H1 (cell line): Measurements from ENCODE around the gene C11orf54. TPM values are rescaled to one million over a fixed set of nuclear protein-coding genes. Genes with fewer than 3 reads are reported as not detected.

Experiments
- CTCF ChIA-PET: fragments of 300-600 bp; sonication (Branson Sonifier 250); formaldehyde crosslinking; loops from one replicate; lab custom pipeline; 2021; ENCODE audit not compliant: partially characterized antibody; lab: Charles Lee
- POLR2A ChIA-PET: fragments of 300-600 bp; sonication (Branson Sonifier 250); formaldehyde crosslinking; loops from one replicate; lab custom pipeline; 2021; ENCODE audit warnings: inconsistent platforms; ENCODE audit not compliant: partially characterized antibody; lab: Charles Lee
- DNase-seq, 2 experiments: peaks; one replicate each; pipeline versions ENCODE4 v3.0.0 to v3.0.0-alpha.2; 2010 to 2022; ENCODE audit warnings: low spot score in 2 of 2, low read depth in 1 of 2, mixed read lengths in 1 of 2
- FAIRE-seq: peaks from 2 replicates; lab custom pipeline; 2011; peaks lifted over from hg19 to GRCh38; lab: Jason Lieb, UNC
- H2AFZ ChIP-seq: 2 replicates; pipeline ENCODE4 v1.8.1; 2012; ENCODE audit warnings: low read length, inconsistent platforms
- H2AK5ac ChIP-seq: 2 replicates; pipeline ENCODE4 v1.6.1; 2013; ENCODE audit warnings: low read depth, low read length
- H2BK120ac ChIP-seq: replicated peaks from 2 replicates; pipeline ENCODE3; 2013; ENCODE audit warnings: low read depth, low read length, inconsistent platforms
- H2BK12ac ChIP-seq: 2 replicates; pipeline ENCODE4 v1.6.1; 2013; ENCODE audit warnings: low read depth, low read length
- H2BK15ac ChIP-seq: 2 replicates; pipeline ENCODE4 v1.6.1; 2013; ENCODE audit warnings: low read length
- H2BK20ac ChIP-seq: 2 replicates; pipeline ENCODE4 v1.6.1; 2013; ENCODE audit warnings: low read length
- H2BK5ac ChIP-seq: 2 replicates; pipeline ENCODE4 v1.6.1; 2013; ENCODE audit warnings: low read depth, low read length
- H3K14ac ChIP-seq: 2 replicates; pipeline ENCODE4 v1.6.1; 2013; ENCODE audit warnings: inconsistent platforms; ENCODE audit not compliant: insufficient read length
- H3K18ac ChIP-seq: 2 replicates; pipeline ENCODE4 v1.6.1; 2013; ENCODE audit warnings: low read length; ENCODE audit errors: extremely low read depth
- H3K23ac ChIP-seq: 2 replicates; pipeline ENCODE4 v1.6.1; 2013; ENCODE audit warnings: inconsistent platforms; ENCODE audit not compliant: insufficient read length
- H3K23me2 ChIP-seq: 2 replicates; pipeline ENCODE4 v1.6.1; 2013; ENCODE audit warnings: low read depth, low read length
- H3K27ac ChIP-seq: 2 replicates; pipeline ENCODE4 v1.6.1; 2011; ENCODE audit warnings: low read depth, low read length, inconsistent platforms
- H3K27me3 ChIP-seq, 4 experiments: replicated peaks in 1 of 4; 1 replicate in 1 of 4; 2 replicates in 3 of 4; pipeline versions ENCODE4 v1.6.1 to v1.8.1; 2011 to 2013; ENCODE audit warnings: low read length in 3 of 4, mild to moderate bottlenecking in 3 of 4, inconsistent platforms in 2 of 4, mixed read lengths in 2 of 4, moderate library complexity in 1 of 4; ENCODE audit not compliant: control insufficient read depth in 3 of 4, insufficient read depth in 3 of 4; ENCODE audit errors: extremely low read depth in 1 of 4
- H3K36me3 ChIP-seq, 4 experiments: 2 replicates each; pipeline versions ENCODE4 v1.6.1 to v1.8.1; 2011 to 2013; ENCODE audit warnings: mild to moderate bottlenecking in 4 of 4, low read length in 3 of 4, moderate library complexity in 2 of 4, control low read depth in 1 of 4, inconsistent platforms in 1 of 4; ENCODE audit not compliant: insufficient read depth in 4 of 4, control insufficient read depth in 2 of 4
- H3K4ac ChIP-seq: replicated peaks from 2 replicates; pipeline ENCODE3; 2013; ENCODE audit warnings: low read length, low read depth, mixed read lengths, inconsistent platforms; ENCODE audit not compliant: insufficient read length
- H3K4me1 ChIP-seq, 4 experiments: replicated peaks in 1 of 4; 1 replicate in 1 of 4; 2 replicates in 3 of 4; pipeline versions ENCODE4 v1.6.1 to v1.8.1; 2011 to 2013; ENCODE audit warnings: low read length in 3 of 4, inconsistent platforms in 2 of 4, mixed read lengths in 1 of 4; ENCODE audit not compliant: insufficient read depth in 4 of 4, control insufficient read depth in 3 of 4
- H3K4me2 ChIP-seq, 2 experiments: 2 replicates each; pipeline versions ENCODE4 v1.6.1 to v1.8.1; 2011 to 2013; ENCODE audit warnings: low read depth in 2 of 2, low read length in 2 of 2, control low read depth in 1 of 2, inconsistent platforms in 1 of 2, mild to moderate bottlenecking in 1 of 2; ENCODE audit not compliant: insufficient read depth in 1 of 2
- H3K4me3 ChIP-seq, 4 experiments: fragments of 200-600, 300-600 bp in 1 of 4; sonication (generic), shearing (Covaris generic), sonication (Bioruptor Twin) in 1 of 4; 2 replicates each; pipeline versions ENCODE4 v1.5.1 to v1.8.1; 2011 to 2016; ENCODE audit warnings: low read length in 4 of 4, low read depth in 3 of 4, control low read depth in 2 of 4, inconsistent platforms in 2 of 4, mild to moderate bottlenecking in 2 of 4, mixed read lengths in 1 of 4, moderate library complexity in 1 of 4; ENCODE audit not compliant: insufficient read depth in 2 of 4; ENCODE audit errors: extremely low read depth in 1 of 4
- H3K56ac ChIP-seq: replicated peaks from 2 replicates; pipeline ENCODE3; 2013; ENCODE audit warnings: low read depth, mild to moderate bottlenecking, mixed read lengths, low read length, inconsistent platforms; ENCODE audit not compliant: insufficient read length
- H3K79me1 ChIP-seq: 2 replicates; pipeline ENCODE4 v1.6.1; 2013; ENCODE audit warnings: low read depth, low read length, control low read depth
- H3K79me2 ChIP-seq, 2 experiments: 2 replicates each; pipeline versions ENCODE4 v1.6.1 to v1.8.1; 2012 to 2013; ENCODE audit warnings: low read length in 2 of 2, mild to moderate bottlenecking in 2 of 2, inconsistent platforms in 1 of 2; ENCODE audit not compliant: insufficient read depth in 2 of 2, control insufficient read depth in 1 of 2
- H3K9ac ChIP-seq, 4 experiments: replicated peaks in 1 of 4; 1 replicate in 1 of 4; 2 replicates in 3 of 4; pipeline versions ENCODE4 v1.6.1 to v1.8.1; 2011 to 2013; ENCODE audit warnings: low read depth in 3 of 4, low read length in 3 of 4, control low read depth in 2 of 4, mild to moderate bottlenecking in 2 of 4, moderate library complexity in 2 of 4, inconsistent platforms in 1 of 4; ENCODE audit errors: extremely low read depth in 1 of 4
- H3K9me3 ChIP-seq, 2 experiments: 2 replicates each; pipeline versions ENCODE4 v1.6.1 to v1.8.1; 2012 to 2013; ENCODE audit warnings: mild to moderate bottlenecking in 2 of 2, moderate library complexity in 2 of 2, control low read depth in 1 of 2, inconsistent platforms in 1 of 2, low read depth in 1 of 2, low read length in 1 of 2, mixed read lengths in 1 of 2; ENCODE audit not compliant: insufficient read depth in 2 of 2
- H4K20me1 ChIP-seq, 2 experiments: replicated peaks in 1 of 2; 2 replicates each; pipeline versions ENCODE3 to v1.8.1; 2011 to 2013; ENCODE audit warnings: inconsistent platforms in 2 of 2, low read length in 2 of 2, mild to moderate bottlenecking in 1 of 2; ENCODE audit not compliant: insufficient read depth in 2 of 2, control insufficient read depth in 1 of 2
- H4K5ac ChIP-seq: 2 replicates; pipeline ENCODE4 v1.6.1; 2013; ENCODE audit warnings: low read length, low read depth, mixed read lengths, inconsistent platforms; ENCODE audit not compliant: insufficient read length
- H4K8ac ChIP-seq: 2 replicates; pipeline ENCODE4 v1.8.0; 2013; ENCODE audit warnings: mild to moderate bottlenecking, moderate library complexity, low read length, inconsistent platforms; ENCODE audit not compliant: insufficient read depth; ENCODE audit errors: extremely low read depth
- H4K91ac ChIP-seq: replicated peaks from 2 replicates; pipeline ENCODE3; 2013; ENCODE audit warnings: low read length, mixed read lengths, inconsistent platforms; ENCODE audit not compliant: insufficient read length
- BRCA1 ChIP-seq: IDR thresholded peaks from 2 replicates; pipeline ENCODE4 v1.6.1; 2012; ENCODE audit warnings: low read depth, low read length, improper control_type of control experiment
- EP300 ChIP-seq, 2 experiments: IDR thresholded peaks; 1 replicate in 1 of 2; 2 replicates in 1 of 2; pipeline ENCODE4 v1.6.1; 2011 to 2012; ENCODE audit warnings: low read depth in 2 of 2, low read length in 2 of 2, mild to moderate bottlenecking in 2 of 2, borderline replicate concordance in 1 of 2, inconsistent platforms in 1 of 2, moderate library complexity in 1 of 2
- FOSL1 ChIP-seq: IDR thresholded peaks from 2 replicates; pipeline ENCODE4 v1.6.1; 2011; ENCODE audit warnings: mild to moderate bottlenecking, low read depth, low read length, moderate library complexity; ENCODE audit not compliant: insufficient read depth
- GABPA ChIP-seq: IDR thresholded peaks from 2 replicates; pipeline ENCODE4 v1.6.1; 2011; ENCODE audit warnings: mild to moderate bottlenecking, low read length, moderate library complexity, borderline replicate concordance; ENCODE audit not compliant: insufficient read depth
- KDM5A ChIP-seq: fragments of 200-600 bp; IDR thresholded peaks from 2 replicates; pipeline ENCODE4 v1.7.1; 2012; ENCODE audit warnings: mild to moderate bottlenecking, low read length, inconsistent platforms, mixed read lengths
- NRF1 ChIP-seq: IDR thresholded peaks from 2 replicates; pipeline ENCODE4 v1.6.1; 2011; ENCODE audit warnings: mild to moderate bottlenecking, low read depth, low read length, improper control_type of control experiment
- POU5F1 ChIP-seq: IDR thresholded peaks from 2 replicates; pipeline ENCODE4 v1.6.1; 2011; ENCODE audit warnings: low read depth, mild to moderate bottlenecking, low read length, moderate library complexity
- RAD21 ChIP-seq, 2 experiments: IDR thresholded peaks in 1 of 2; conservative IDR thresholded peaks in 1 of 2; 2 replicates each; pipeline ENCODE4 v1.6.1; 2011; ENCODE audit warnings: low read depth in 2 of 2, low read length in 2 of 2, improper control_type of control experiment in 1 of 2, inconsistent platforms in 1 of 2, mild to moderate bottlenecking in 1 of 2, moderate library complexity in 1 of 2
- RBBP5 ChIP-seq: IDR thresholded peaks from 2 replicates; pipeline ENCODE4 v1.7.1; 2012; ENCODE audit warnings: low read depth, mild to moderate bottlenecking, inconsistent platforms, low read length, moderate library complexity, borderline replicate concordance
- RFX5 ChIP-seq: IDR thresholded peaks from 2 replicates; pipeline ENCODE4 v1.6.1; 2011; ENCODE audit warnings: low read depth, low read length, improper control_type of control experiment, borderline replicate concordance
- SP2 ChIP-seq: IDR thresholded peaks from 2 replicates; pipeline ENCODE4 v1.6.1; 2012; ENCODE audit warnings: mild to moderate bottlenecking, low read length, inconsistent platforms
- SUZ12 ChIP-seq: fragments of 200-600 bp; sonication (generic); IDR thresholded peaks from 2 replicates; pipeline ENCODE4 v1.6.1; 2012; ENCODE audit warnings: mild to moderate bottlenecking, inconsistent platforms, low read length, moderate library complexity, mixed read lengths
- TBP ChIP-seq: IDR thresholded peaks from 2 replicates; pipeline ENCODE4 v1.6.1; 2011; ENCODE audit warnings: low read depth, low read length, improper control_type of control experiment
- TCF12 ChIP-seq: IDR thresholded peaks from 2 replicates; pipeline ENCODE4 v1.6.1; 2011; ENCODE audit warnings: low read depth, mild to moderate bottlenecking, low read length
- TEAD4 ChIP-seq: IDR thresholded peaks from 2 replicates; pipeline ENCODE4 v1.6.1; 2012; ENCODE audit warnings: low read depth, low read length, inconsistent platforms, mixed read lengths
- WGBS, 2 experiments: shearing (Covaris generic) in 1 of 2; methylation state at CpG; one replicate each; pipeline versions ENCODE4 v1.1.6 to v1.1.7; 2013 to 2015; ENCODE audit warnings: low lambda C conversion rate in 2 of 2, mixed read lengths in 2 of 2, inconsistent platforms in 1 of 2, low coverage in 1 of 2, missing lambda C conversion rate in 1 of 2; ENCODE audit not compliant: insufficient replicate concordance in 2 of 2, insufficient coverage in 1 of 2, insufficient read length in 1 of 2; ENCODE audit errors: extremely low coverage in 1 of 2, missing lambda C conversion rate in 1 of 2; 5-methylcytosine and 5-hydroxymethylcytosine counted together
- polyA plus RNA-seq, 7 experiments: library from polyadenylated mRNA; depleted of rRNA in 3 of 7; stranded (reverse) in 5 of 7; unstranded in 2 of 7; fragments of >200 nt in 5 of 7; fragments of 200-250 nt in 2 of 7; gene quantifications; 1 replicate in 5 of 7; 2 replicates in 1 of 7; 4 replicates in 1 of 7; pipeline versions ENCODE4 v1.2.1 to v1.2.3, GENCODE V29; 2011 to 2013; ENCODE audit warnings: missing spikeins in 2 of 7, mixed read lengths in 2 of 7
- total RNA-seq: library from RNA; stranded (reverse); fragmentation: NEBNext Ultra II Directional; extraction: Animal tissue kit (Norgen Biotek cat#: 25700); gene quantifications from 2 replicates; pipeline ENCODE4 v1.2.1, GENCODE V29; 2021

Gene C11orf54
- total and polyA plus RNA-seq, 2 of the 8 experiments (the other 6 are each of a cell fraction or from before 2014, with no cell fraction given), result 14.7 to 24.5 TPM

DNA sequence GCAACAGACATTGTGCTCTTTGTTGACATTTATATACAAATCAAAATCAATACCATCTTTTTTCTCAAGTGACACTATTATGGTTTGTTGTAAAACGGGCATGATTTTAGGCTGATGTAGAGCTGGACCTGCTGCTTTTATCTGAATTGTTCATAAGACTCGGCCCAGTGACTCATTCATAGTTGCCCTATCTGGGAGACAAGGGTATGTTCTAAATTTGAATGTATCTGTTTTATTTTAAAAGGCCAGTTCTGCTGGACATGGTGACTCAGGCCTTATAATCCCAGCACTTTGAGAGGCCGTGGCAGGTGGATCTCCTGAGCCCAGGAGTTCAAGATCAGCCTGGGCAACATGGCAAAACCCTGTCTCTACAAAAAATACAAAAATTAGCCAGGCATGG is 40.6 kb upstream of the C11orf54 start:
- no peaks in the 10 kb centered on the region for H3K23me2 ChIP-seq
- WGBS, 2 experiments, result 82% methylated on average over 3 of the region's 3 CpGs; no CpG with 5 or more reads in 1 of the 2 experiments
- H3K14ac ChIP-seq, result no peak overlapping the region
- CTCF ChIA-PET, result no interaction called here
- FAIRE-seq (no peak), DNase-seq (no peak)
- no peak overlapping the region for H2AK5ac ChIP-seq
- peaks cover 9 to 72% (median 48%) of the 10 kb centered on the region in 4 experiments for H3K36me3 ChIP-seq
- H3K56ac ChIP-seq, result no peak overlapping the region
- no peak overlapping the region for H3K23ac ChIP-seq
- no peaks in the 10 kb centered on the region for H4K20me1 ChIP-seq
- no peak overlapping the region for H4K8ac ChIP-seq
- H3K9ac ChIP-seq, result no peak overlapping the region
- H3K79me2 ChIP-seq, result no peaks in the 10 kb centered on the region
- H3K27me3 ChIP-seq, result no peaks in the 10 kb centered on the region
- no peak overlapping the region for H3K27ac ChIP-seq
- no peaks in the 10 kb centered on the region for H3K4me1 ChIP-seq
- H2AFZ ChIP-seq, result no peak overlapping the region
- no peak overlapping the region for H4K91ac ChIP-seq
- H2BK5ac ChIP-seq, result no peak overlapping the region
- no peak overlapping the region for H2BK20ac ChIP-seq
- H3K4me3 ChIP-seq, result no peak overlapping the region
- H3K4me2 ChIP-seq, result no peak overlapping the region
- H4K5ac ChIP-seq, result no peak overlapping the region
- POLR2A ChIA-PET, result no interaction called here
- H2BK120ac ChIP-seq, result no peak overlapping the region
- no peaks in the 10 kb centered on the region for H3K9me3 ChIP-seq
- H3K4ac ChIP-seq, result no peak overlapping the region
- no peak overlapping the region for H3K18ac ChIP-seq
- H3K79me1 ChIP-seq, result no peaks in the 10 kb centered on the region
- no peak overlapping the region for H2BK12ac ChIP-seq
- no peak overlapping the region for H2BK15ac ChIP-seq
- TF ChIP-seq TEAD4 (no peak), KDM5A (no peak), TCF12 (no peak), TBP (no peak), FOSL1 (no peak), RFX5 (no peak), BRCA1 (no peak), GABPA (no peak), SP2 (no peak), NRF1 (no peak), RAD21 (IDR thresholded peaks at IDR 0.05 in 1 of 2, conservative IDR thresholded peaks at IDR 0.05 in 1 of 2; ENCODE audit: low read depth in 2 of 2, low read length in 2 of 2) (no peak), POU5F1 (no peak), SUZ12 (no peak), EP300 (IDR thresholded peaks at IDR 0.05; ENCODE audit: borderline replicate concordance in 1 of 2, low read depth in 2 of 2, low read length in 2 of 2) (no peak), RBBP5 (no peak)
